ENCODE data around the gene FYB1. TPM values are rescaled to one million over a fixed set of nuclear protein-coding genes. Genes with fewer than 3 reads are reported as not detected.
A peak's percentile ranks its signal among the peaks of the same experiment; 100 is the strongest.

FYB1 gene
- total and polyA plus RNA-seq, 8 donors = 2.0 to 22.9 (median 4.2) TPM

DNA sequence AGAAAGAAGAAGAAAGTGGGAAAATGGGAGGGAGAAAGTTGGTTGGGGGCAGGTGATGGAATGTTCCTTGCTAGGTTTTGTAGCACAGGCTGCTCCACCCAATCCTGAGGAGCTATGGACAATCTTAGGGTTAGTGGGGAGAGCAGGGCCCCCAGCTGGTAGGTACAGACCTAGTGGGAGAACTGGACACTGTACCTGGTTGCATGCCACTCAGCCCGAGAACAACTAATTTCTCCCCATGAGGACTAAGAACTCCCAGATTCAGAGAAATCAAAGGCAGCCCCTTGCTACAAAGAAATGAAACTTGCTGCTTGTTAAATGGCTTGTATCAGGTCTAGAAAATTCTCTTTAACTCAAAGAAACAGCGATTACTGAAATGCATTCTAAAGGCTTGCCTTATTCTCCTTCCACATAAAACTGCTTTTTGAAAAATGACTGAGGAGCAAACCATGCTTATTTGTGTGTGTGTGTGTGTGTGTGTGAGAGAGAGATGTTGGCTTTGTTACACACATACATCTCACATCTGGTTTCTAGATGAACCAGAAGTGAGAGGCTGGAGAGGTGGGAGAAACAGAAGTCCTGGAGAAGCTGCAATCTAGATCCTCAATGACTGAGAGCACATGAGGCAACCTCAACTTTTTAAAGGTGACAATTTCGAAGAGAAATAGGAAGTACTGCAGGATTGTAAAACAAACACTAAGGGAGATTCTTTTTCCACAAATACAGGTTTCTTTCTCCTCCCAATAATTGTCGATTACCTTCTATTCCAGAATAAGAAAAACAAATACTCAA is 28.9 kb downstream of the FYB1 start:
- WGBS, 5 donors = 63 to 78% (median 72%) methylated on average over 4 of the region's 4 CpGs
- DNase-seq = no peak
- Histone ChIP-seq H3K27me3 (no peaks in the 10 kb centered on the region), H3K4me1 (peaks cover 0 to 49% (median 10%) of the 10 kb centered on the region in 4 donors), H3K9me3 (no peaks in the 10 kb centered on the region), H3K36me3 (no peaks in the 10 kb centered on the region), H3K4me3 (no peak overlapping the region), H3K27ac (peak overlapping the region in 1 of 5 donors; percentile 20)
- intact Hi-C loops (cut with DNase I; ENCODE audit: low total_unique reads) = no loop called here
- no peak for TF ChIP-seq POLR2A (IDR thresholded peaks at IDR 0.05)
- TF ChIP-seq, protein P1, sequence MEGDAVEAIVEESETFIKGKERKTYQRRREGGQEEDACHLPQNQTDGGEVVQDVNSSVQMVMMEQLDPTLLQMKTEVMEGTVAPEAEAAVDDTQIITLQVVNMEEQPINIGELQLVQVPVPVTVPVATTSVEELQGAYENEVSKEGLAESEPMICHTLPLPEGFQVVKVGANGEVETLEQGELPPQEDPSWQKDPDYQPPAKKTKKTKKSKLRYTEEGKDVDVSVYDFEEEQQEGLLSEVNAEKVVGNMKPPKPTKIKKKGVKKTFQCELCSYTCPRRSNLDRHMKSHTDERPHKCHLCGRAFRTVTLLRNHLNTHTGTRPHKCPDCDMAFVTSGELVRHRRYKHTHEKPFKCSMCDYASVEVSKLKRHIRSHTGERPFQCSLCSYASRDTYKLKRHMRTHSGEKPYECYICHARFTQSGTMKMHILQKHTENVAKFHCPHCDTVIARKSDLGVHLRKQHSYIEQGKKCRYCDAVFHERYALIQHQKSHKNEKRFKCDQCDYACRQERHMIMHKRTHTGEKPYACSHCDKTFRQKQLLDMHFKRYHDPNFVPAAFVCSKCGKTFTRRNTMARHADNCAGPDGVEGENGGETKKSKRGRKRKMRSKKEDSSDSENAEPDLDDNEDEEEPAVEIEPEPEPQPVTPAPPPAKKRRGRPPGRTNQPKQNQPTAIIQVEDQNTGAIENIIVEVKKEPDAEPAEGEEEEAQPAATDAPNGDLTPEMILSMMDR (IDR thresholded peaks at IDR 0.05) = no peak
- no peak for TF ChIP-seq EP300 (IDR thresholded peaks at IDR 0.05)
- TF ChIP-seq POLR2AphosphoS5 (IDR thresholded peaks at IDR 0.05) = no peak

DNA sequence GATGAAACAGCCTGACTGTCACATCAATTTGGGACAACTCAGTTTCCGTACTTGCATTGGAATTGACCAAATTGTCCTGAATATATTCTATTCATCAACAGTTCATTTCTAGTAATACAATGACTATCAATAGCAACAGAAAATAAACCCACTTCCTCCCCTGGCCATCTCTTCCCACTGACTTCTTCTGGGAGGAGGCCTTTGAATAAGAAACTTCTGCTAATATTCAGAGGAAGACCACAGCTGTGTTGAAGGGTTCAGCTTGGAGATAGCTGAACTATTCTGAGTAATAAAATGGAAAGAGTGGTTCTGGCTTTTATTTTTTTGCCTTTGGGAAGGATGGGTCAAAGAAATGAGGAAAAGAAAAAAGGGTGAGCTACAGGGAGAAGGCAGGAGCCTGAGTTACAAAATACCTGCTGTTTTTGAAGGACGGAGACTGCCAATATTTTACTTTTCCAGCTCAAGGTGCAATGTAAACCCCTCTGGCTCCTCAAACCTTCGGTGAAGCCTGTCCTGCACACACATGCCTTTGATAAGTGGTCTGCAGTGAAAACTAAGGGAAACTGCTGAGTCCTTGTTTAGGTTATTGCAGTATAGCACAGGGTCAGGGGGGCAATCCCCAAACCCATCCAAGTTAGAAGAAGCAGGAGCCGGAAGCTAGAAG is 29.9 kb downstream of the FYB1 start:
- TF ChIP-seq POLR2A (IDR thresholded peaks at IDR 0.05) (no peak), POLR2AphosphoS5 (IDR thresholded peaks at IDR 0.05) (no peak), EP300 (IDR thresholded peaks at IDR 0.05) (no peak)
- TF ChIP-seq, protein P1 (IDR thresholded peaks at IDR 0.05) = no peak
- Histone ChIP-seq H3K27me3 (no peaks in the 10 kb centered on the region), H3K9me3 (no peaks in the 10 kb centered on the region), H3K4me1 (peaks cover 0 to 43% (median 10%) of the 10 kb centered on the region in 4 donors), H3K36me3 (no peaks in the 10 kb centered on the region), H3K27ac (peak overlapping the region in 1 of 5 donors; percentile 14), H3K4me3 (no peak overlapping the region)
- 62 to 67% (median 65%) methylated on average over 4 of the region's 4 CpGs for WGBS, 5 donors
- DNase-seq = no peak
- intact Hi-C loops (cut with DNase I; ENCODE audit: low total_unique reads) = no loop called here

DNA sequence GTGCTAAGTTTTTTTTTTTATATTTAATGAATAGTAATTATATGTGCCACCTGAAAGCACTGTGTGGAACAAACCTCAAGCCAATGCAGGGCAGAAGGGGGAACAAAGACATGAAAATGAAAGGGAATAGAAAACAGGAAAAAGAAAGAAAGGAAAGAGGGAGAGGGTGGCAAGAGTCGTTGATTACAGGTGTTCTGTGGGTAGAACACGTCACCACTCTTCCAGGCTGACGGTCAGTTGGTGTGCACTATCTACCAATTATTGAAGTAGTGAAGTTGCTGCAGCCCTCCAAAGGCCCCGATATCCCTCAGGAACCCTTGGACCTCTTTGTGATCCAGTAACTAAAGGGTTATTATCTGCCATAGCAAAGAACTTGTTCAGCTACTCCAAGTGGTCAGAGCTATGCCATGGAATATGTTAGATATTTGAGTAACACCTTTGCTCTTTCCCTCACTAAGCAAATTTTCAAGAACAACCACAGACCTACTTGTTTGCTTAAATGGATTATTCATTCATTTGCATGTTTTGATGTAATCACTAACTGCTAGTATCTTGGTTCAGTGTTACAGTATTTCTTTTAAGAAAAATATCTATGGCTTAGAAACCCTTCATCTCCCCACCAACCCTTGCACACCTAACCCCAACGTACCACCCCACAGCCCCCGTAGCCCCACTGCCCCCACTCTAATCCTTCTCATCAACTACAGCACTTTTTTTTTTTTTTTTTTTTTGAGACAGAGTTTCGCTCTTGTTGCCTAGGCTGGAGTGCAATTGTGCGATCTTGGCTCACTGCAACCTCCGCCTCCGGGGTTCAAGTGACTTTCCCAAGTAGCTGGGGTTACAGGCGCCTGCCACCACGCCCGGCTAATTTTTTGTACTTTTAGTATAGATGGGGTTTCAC is 31.3 kb downstream of the FYB1 start:
- H3K4me1 ChIP-seq = peaks cover 0 to 35% (median 10%) of the 10 kb centered on the region in 4 donors
- H3K4me3 ChIP-seq = no peak overlapping the region
- H3K27ac ChIP-seq = peak overlapping the region in 2 of 5 donors; percentile 13 to 20
- no peaks in the 10 kb centered on the region for H3K9me3 ChIP-seq
- TF ChIP-seq POLR2AphosphoS5 (IDR thresholded peaks at IDR 0.05) = no peak
- TF ChIP-seq EP300 (IDR thresholded peaks at IDR 0.05) = no peak
- no peak for TF ChIP-seq POLR2A (IDR thresholded peaks at IDR 0.05)
- TF ChIP-seq, protein P1 (IDR thresholded peaks at IDR 0.05) = no peak
- H3K36me3 ChIP-seq = no peaks in the 10 kb centered on the region
- intact Hi-C loops (cut with DNase I; ENCODE audit: low total_unique reads) = no loop called here
- 59 to 68% (median 62%) methylated on average over 13 of the region's 13 CpGs for WGBS, 5 donors
- peak in 1 of 2 donors; percentile 38 for DNase-seq
- no peaks in the 10 kb centered on the region for H3K27me3 ChIP-seq

All from stomach (tissue), 9 donors.